ENCODE data around the gene KIF13A.

DNA sequence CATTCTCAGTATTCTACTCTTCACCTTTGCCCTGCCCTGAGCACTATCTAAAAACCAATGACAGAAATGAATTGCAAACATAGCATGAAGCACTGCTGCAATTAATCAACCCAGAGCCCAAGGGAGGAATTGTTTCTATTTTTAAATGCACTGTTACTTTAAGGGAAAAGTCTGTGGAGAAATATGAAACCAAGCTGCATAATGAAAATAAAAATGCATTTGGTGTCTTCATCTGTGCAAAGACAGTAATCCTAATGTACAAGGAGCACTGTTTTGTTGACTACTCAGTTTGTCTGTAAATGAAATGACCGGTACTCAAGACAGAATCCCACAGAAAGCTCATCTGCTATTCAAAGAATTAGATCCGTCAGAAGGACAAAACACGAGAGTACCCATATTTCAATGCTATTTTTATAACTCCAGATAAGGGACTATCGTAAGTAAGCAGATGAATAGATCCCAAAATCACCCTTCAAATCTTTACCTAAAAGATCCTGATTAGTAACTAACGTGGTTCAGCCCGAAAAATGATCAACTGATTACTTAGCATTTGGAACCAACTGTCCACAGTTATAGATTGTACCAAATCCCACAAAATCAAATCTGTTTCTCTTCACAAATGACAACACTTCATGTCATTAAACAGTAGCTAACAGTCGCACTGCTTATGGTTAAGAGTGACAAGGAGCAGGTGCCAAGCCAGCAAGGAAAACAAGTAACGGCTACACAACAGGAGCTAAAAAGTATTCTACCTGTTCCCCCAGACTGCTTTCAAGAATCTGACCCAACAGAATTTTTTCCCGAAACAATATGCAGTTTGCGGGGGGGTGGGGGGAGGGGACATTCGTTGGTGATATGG, 2.4 kb downstream of the KIF13A start:
- TF ChIP-seq, protein P1, sequence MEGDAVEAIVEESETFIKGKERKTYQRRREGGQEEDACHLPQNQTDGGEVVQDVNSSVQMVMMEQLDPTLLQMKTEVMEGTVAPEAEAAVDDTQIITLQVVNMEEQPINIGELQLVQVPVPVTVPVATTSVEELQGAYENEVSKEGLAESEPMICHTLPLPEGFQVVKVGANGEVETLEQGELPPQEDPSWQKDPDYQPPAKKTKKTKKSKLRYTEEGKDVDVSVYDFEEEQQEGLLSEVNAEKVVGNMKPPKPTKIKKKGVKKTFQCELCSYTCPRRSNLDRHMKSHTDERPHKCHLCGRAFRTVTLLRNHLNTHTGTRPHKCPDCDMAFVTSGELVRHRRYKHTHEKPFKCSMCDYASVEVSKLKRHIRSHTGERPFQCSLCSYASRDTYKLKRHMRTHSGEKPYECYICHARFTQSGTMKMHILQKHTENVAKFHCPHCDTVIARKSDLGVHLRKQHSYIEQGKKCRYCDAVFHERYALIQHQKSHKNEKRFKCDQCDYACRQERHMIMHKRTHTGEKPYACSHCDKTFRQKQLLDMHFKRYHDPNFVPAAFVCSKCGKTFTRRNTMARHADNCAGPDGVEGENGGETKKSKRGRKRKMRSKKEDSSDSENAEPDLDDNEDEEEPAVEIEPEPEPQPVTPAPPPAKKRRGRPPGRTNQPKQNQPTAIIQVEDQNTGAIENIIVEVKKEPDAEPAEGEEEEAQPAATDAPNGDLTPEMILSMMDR (conservative IDR thresholded peaks at IDR 0.05) = no peak
- TF ChIP-seq EZH2 (IDR thresholded peaks at IDR 0.05; ENCODE audit: low read depth) = no peak
